ENCODE results near the gene TNFAIP8L1. TPM values are rescaled to one million over a fixed set of nuclear protein-coding genes. Genes with fewer than 3 reads are reported as not detected.

The TNFAIP8L1 gene
- total RNA-seq, 1 experiment from 2014 or later = 21.8 TPM

- no peak overlapping the region for H3K4me3 ChIP-seq (ENCODE audit: low read depth, low read length)
- no peak for DNase-seq
- TF ChIP-seq, protein P1, sequence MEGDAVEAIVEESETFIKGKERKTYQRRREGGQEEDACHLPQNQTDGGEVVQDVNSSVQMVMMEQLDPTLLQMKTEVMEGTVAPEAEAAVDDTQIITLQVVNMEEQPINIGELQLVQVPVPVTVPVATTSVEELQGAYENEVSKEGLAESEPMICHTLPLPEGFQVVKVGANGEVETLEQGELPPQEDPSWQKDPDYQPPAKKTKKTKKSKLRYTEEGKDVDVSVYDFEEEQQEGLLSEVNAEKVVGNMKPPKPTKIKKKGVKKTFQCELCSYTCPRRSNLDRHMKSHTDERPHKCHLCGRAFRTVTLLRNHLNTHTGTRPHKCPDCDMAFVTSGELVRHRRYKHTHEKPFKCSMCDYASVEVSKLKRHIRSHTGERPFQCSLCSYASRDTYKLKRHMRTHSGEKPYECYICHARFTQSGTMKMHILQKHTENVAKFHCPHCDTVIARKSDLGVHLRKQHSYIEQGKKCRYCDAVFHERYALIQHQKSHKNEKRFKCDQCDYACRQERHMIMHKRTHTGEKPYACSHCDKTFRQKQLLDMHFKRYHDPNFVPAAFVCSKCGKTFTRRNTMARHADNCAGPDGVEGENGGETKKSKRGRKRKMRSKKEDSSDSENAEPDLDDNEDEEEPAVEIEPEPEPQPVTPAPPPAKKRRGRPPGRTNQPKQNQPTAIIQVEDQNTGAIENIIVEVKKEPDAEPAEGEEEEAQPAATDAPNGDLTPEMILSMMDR (IDR thresholded peaks at IDR 0.05; ENCODE audit: insufficient read depth in 1 of 2, low read depth in 1 of 2, low read length in 1 of 2, severe bottlenecking in 1 of 2, unreplicated experiment in 1 of 2) = no peak
- H3K36me3 Mint-ChIP-seq (ENCODE audit: insufficient read depth, unreplicated experiment) = peaks cover 44% of the 10 kb centered on the region
- no peaks in the 10 kb centered on the region for H3K27me3 Mint-ChIP-seq (ENCODE audit: insufficient read depth, unreplicated experiment)
- no peaks in the 10 kb centered on the region for H3K4me1 Mint-ChIP-seq (ENCODE audit: low read depth, unreplicated experiment)
- no peaks in the 10 kb centered on the region for H3K4me1 ChIP-seq
- intact Hi-C loops (cut with micrococcal nuclease; ENCODE audit: unreplicated experiment) = no loop called here
- no peak overlapping the region for H3K27ac Mint-ChIP-seq (ENCODE audit: unreplicated experiment)
- POLR2A ChIA-PET = no interaction called here
- peaks cover 2% of the 10 kb centered on the region for H3K36me3 ChIP-seq (ENCODE audit: control insufficient read depth, insufficient read depth, low read length)
- H3K4me3 Mint-ChIP-seq (ENCODE audit: unreplicated experiment) = no peak overlapping the region
- H3K27me3 ChIP-seq (replicated peaks; ENCODE audit: control insufficient read depth, insufficient read depth, low read length) = no peaks in the 10 kb centered on the region
- no TSS peak for BruUV-seq (replicated peaks)
- H3K9me3 ChIP-seq = no peaks in the 10 kb centered on the region
- no peaks in the 10 kb centered on the region for H3K9me3 Mint-ChIP-seq (ENCODE audit: unreplicated experiment)
- CTCF ChIA-PET = no interaction called here
These were observed 10.8 kb downstream of the TNFAIP8L1 start for GRCh38 chr19:4650159-4650558.

DNA sequence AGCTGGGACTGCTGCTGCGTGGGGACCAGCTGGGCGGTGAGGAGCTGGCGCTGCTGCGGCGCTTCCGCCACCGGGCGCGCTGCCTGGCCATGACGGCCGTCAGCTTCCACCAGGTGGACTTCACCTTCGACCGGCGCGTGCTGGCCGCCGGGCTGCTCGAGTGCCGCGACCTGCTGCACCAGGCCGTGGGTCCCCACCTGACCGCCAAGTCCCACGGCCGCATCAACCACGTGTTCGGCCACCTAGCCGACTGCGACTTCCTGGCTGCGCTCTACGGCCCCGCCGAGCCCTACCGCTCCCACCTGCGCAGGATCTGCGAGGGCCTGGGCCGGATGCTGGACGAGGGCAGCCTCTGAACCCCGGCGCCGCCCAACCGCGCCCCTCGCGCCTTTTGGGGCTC is 12.8 kb downstream of the TNFAIP8L1 start:
- no peaks in the 10 kb centered on the region for H3K27me3 Mint-ChIP-seq (ENCODE audit: insufficient read depth, unreplicated experiment)
- no TSS peak for BruUV-seq (replicated peaks)
- DNase-seq = no peak
- H3K4me3 ChIP-seq (ENCODE audit: low read depth, low read length) = no peak overlapping the region
- peaks cover 2% of the 10 kb centered on the region; the same call in 1 of the 2 replicates for H3K36me3 ChIP-seq (ENCODE audit: control insufficient read depth, insufficient read depth, low read length)
- H3K27me3 ChIP-seq (replicated peaks; ENCODE audit: control insufficient read depth, insufficient read depth, low read length) = no peaks in the 10 kb centered on the region
- no peaks in the 10 kb centered on the region for H3K9me3 Mint-ChIP-seq (ENCODE audit: unreplicated experiment)
- H3K4me1 ChIP-seq = no peaks in the 10 kb centered on the region
- TF ChIP-seq, protein P1 (IDR thresholded peaks at IDR 0.05; ENCODE audit: insufficient read depth in 1 of 2, low read depth in 1 of 2, low read length in 1 of 2, severe bottlenecking in 1 of 2, unreplicated experiment in 1 of 2) = no peak
- ChIA-PET POLR2A (interaction anchor here (0.5 kb wide), 1 partner anchor 963 kb away, joined by 3 read pairs; no protein-coding TSS in a partner anchor), CTCF (no interaction called here)
- no peak overlapping the region for H3K27ac Mint-ChIP-seq (ENCODE audit: unreplicated experiment)
- no peaks in the 10 kb centered on the region for H3K4me1 Mint-ChIP-seq (ENCODE audit: low read depth, unreplicated experiment)
- intact Hi-C loops (cut with micrococcal nuclease; ENCODE audit: unreplicated experiment) = no loop called here
- peaks cover 38% of the 10 kb centered on the region for H3K36me3 Mint-ChIP-seq (ENCODE audit: insufficient read depth, unreplicated experiment)
- no peak overlapping the region for H3K4me3 Mint-ChIP-seq (ENCODE audit: unreplicated experiment)
- no peaks in the 10 kb centered on the region for H3K9me3 ChIP-seq

DNA sequence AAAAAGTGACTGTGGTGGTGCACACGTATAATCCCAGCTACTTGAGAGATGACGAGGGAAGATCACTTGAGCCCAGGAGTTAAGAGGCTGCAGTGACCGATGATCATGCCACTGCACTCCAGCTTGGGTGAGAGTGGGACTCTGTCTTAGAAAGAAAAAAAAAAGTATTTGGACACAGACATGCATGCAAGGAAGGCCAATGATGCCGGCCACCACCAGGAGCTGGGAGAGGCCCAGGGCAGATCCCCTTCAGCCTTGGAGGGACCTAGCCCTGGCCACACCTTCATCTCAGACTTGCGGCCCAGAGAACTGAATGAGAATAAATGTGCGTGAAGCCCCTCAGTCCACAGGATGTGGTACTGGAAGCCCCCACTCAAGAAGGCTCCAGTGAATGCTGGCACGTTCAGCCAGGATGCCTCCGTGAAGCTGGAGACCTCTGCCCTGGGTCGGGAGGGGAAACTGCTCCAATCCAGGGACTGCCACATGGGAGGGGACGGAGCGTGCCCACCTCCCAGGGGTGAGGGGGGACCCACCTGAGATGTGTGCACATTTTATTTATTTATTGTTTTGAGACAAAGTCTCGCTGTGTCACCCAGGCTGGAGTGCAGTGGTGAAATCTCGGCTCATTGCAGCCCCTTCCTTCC is 14.6 kb downstream of the TNFAIP8L1 start:
- Histone ChIP-seq H3K4me3 (ENCODE audit: low read depth, low read length) (no peak overlapping the region), H3K4me1 (no peaks in the 10 kb centered on the region), H3K36me3 (ENCODE audit: control insufficient read depth, insufficient read depth, low read length) (peaks cover 2% of the 10 kb centered on the region; the same call in 1 of the 2 replicates), H3K9me3 (no peaks in the 10 kb centered on the region), H3K27me3 (replicated peaks; ENCODE audit: control insufficient read depth, insufficient read depth, low read length) (no peaks in the 10 kb centered on the region)
- Mint-ChIP-seq H3K36me3 (ENCODE audit: insufficient read depth, unreplicated experiment) (peaks cover 50% of the 10 kb centered on the region), H3K4me3 (ENCODE audit: unreplicated experiment) (no peak overlapping the region), H3K27ac (ENCODE audit: unreplicated experiment) (peak overlapping the region; percentile 57), H3K4me1 (ENCODE audit: low read depth, unreplicated experiment) (no peaks in the 10 kb centered on the region), H3K9me3 (ENCODE audit: unreplicated experiment) (no peaks in the 10 kb centered on the region), H3K27me3 (ENCODE audit: insufficient read depth, unreplicated experiment) (no peaks in the 10 kb centered on the region)
- intact Hi-C loops (cut with micrococcal nuclease; ENCODE audit: unreplicated experiment) = no loop called here
- TF ChIP-seq, protein P1 (IDR thresholded peaks at IDR 0.05; ENCODE audit: insufficient read depth in 1 of 2, low read depth in 1 of 2, low read length in 1 of 2, severe bottlenecking in 1 of 2, unreplicated experiment in 1 of 2) = no peak
- ChIA-PET CTCF (no interaction called here), POLR2A (interaction anchor here (0.6 kb wide), 1 partner anchor 10 kb away, joined by 3 read pairs; no protein-coding TSS in a partner anchor)
- DNase-seq = no peak
- no TSS peak for BruUV-seq (replicated peaks)
